Stimulated activated memory B cell treated with anti-CD40 and anti-IgM and Interleukin-4, amounts not matched to agents 10 μg/mL and 1 μg/mL and 100 μg/mL, for 72 hours (primary cell): ENCODE data around the gene DUSP5.
A peak's percentile ranks its signal among the peaks of the same experiment; 100 is the strongest.
"Not testable (repeated sequence)": the region's sequence is repeated elsewhere in the genome, so short reads cannot be mapped to it uniquely, and the experiment has no call there.

Experiments used
- ATAC-seq: fragments of 150-1000 bp; cut with Tn5 transposase; 2 replicates; pipeline ENCODE4 v1.10.0; 2021
- H3K27ac Mint-ChIP-seq: one replicate; pipeline ENCODE4 v1.8.0; 2022; ENCODE audit warnings: mild to moderate bottlenecking, mixed read lengths
- H3K27me3 Mint-ChIP-seq: one replicate; pipeline ENCODE4 v1.8.0; 2022; ENCODE audit warnings: mixed read lengths
- H3K36me3 Mint-ChIP-seq: one replicate; pipeline ENCODE4 v1.8.0; 2022; ENCODE audit warnings: mixed read lengths
- H3K4me1 Mint-ChIP-seq: one replicate; pipeline ENCODE4 v1.8.0; 2022; ENCODE audit warnings: mixed read lengths
- H3K4me3 Mint-ChIP-seq: one replicate; pipeline ENCODE4 v1.8.0; 2022; ENCODE audit warnings: mild to moderate bottlenecking, moderate library complexity, mixed read lengths
- H3K9me3 Mint-ChIP-seq: one replicate; pipeline ENCODE4 v1.8.0; 2022; ENCODE audit warnings: mixed read lengths

DUSP5 gene

GRCh38 chr10:110497438-110498086 lies at the start of gene DUSP5:
Gene DUSP5, plus strand, starts transcription at chr10:110497907. Its CDS starts 215 bp downstream, at chr10:110498122.
- peak; percentile 93 for ATAC-seq
- Mint-ChIP-seq H3K27me3 (no peaks in the 10 kb centered on the region), H3K9me3 (no peaks in the 10 kb centered on the region), H3K36me3 (peaks cover 8% of the 10 kb centered on the region), H3K4me1 (peaks cover 63% of the 10 kb centered on the region), H3K27ac (peak within 1 kb of the TSS; percentile 81), H3K4me3 (peak within 1 kb of the TSS; percentile 83)

GRCh38 chr10:110448682-110449418 lies 48.9 kb upstream of the DUSP5 start:
- no peaks in the 10 kb centered on the region for H3K4me1 Mint-ChIP-seq
- H3K36me3 Mint-ChIP-seq, result no peaks in the 10 kb centered on the region
- peaks cover 28% of the 10 kb centered on the region for H3K27me3 Mint-ChIP-seq
- H3K27ac Mint-ChIP-seq, result no peak overlapping the region
- ATAC-seq, result no peak
- H3K9me3 Mint-ChIP-seq, result peaks cover 5% of the 10 kb centered on the region
- no peak overlapping the region for H3K4me3 Mint-ChIP-seq

- Mint-ChIP-seq H3K27ac (peak overlapping the region; percentile 30), H3K4me1 (peaks cover 55% of the 10 kb centered on the region), H3K27me3 (no peaks in the 10 kb centered on the region), H3K4me3 (no peak overlapping the region), H3K36me3 (no peaks in the 10 kb centered on the region), H3K9me3 (no peaks in the 10 kb centered on the region)
- ATAC-seq, result peak; percentile 57
Observed at GRCh38 chr10:110455446-110455845, 42.3 kb upstream of the DUSP5 start.

- no peaks in the 10 kb centered on the region for H3K36me3 Mint-ChIP-seq
- H3K4me3 Mint-ChIP-seq, result no peak overlapping the region
- no peaks in the 10 kb centered on the region for H3K27me3 Mint-ChIP-seq
- H3K4me1 Mint-ChIP-seq, result peaks cover 61% of the 10 kb centered on the region
- peak overlapping the region; percentile 30 for H3K27ac Mint-ChIP-seq
- ATAC-seq, result no peak
- H3K9me3 Mint-ChIP-seq, result no peaks in the 10 kb centered on the region
Observed at GRCh38 chr10:110456046-110456445, 41.7 kb upstream of the DUSP5 start.

- Mint-ChIP-seq H3K27ac (peak overlapping the region; percentile 30), H3K4me3 (no peak overlapping the region), H3K4me1 (peaks cover 66% of the 10 kb centered on the region), H3K27me3 (no peaks in the 10 kb centered on the region), H3K36me3 (no peaks in the 10 kb centered on the region), H3K9me3 (no peaks in the 10 kb centered on the region)
- ATAC-seq, result no peak
Observed at GRCh38 chr10:110456523-110457091, 41.1 kb upstream of the DUSP5 start.

- H3K4me1 Mint-ChIP-seq, result peaks cover 77% of the 10 kb centered on the region
- ATAC-seq, result peak; percentile 59
Observed at GRCh38 chr10:110457851-110458250, 39.9 kb upstream of the DUSP5 start.

GRCh38 chr10:110458266-110458920 lies 39.3 kb upstream of the DUSP5 start:
- Mint-ChIP-seq H3K4me1 (peaks cover 77% of the 10 kb centered on the region), H3K27me3 (peaks cover 11% of the 10 kb centered on the region), H3K9me3 (no peaks in the 10 kb centered on the region), H3K36me3 (no peaks in the 10 kb centered on the region), H3K27ac (peak overlapping the region; percentile 30), H3K4me3 (no peak overlapping the region)
- peak; percentile 74 for ATAC-seq

More at GRCh38 chr10:110457851-110458250, 39.9 kb upstream of the DUSP5 start:
- H3K9me3 Mint-ChIP-seq, result no peaks in the 10 kb centered on the region
- no peak overlapping the region for H3K4me3 Mint-ChIP-seq
- no peaks in the 10 kb centered on the region for H3K36me3 Mint-ChIP-seq
- peaks cover 10% of the 10 kb centered on the region for H3K27me3 Mint-ChIP-seq
- peak overlapping the region; percentile 30 for H3K27ac Mint-ChIP-seq

- Mint-ChIP-seq H3K36me3 (no peaks in the 10 kb centered on the region), H3K4me3 (no peak overlapping the region), H3K4me1 (peaks cover 79% of the 10 kb centered on the region), H3K27ac (peak overlapping the region; percentile 30), H3K27me3 (peaks cover 11% of the 10 kb centered on the region), H3K9me3 (no peaks in the 10 kb centered on the region)
- no peak for ATAC-seq
Observed at GRCh38 chr10:110459600-110459999, 38.1 kb upstream of the DUSP5 start.

- Mint-ChIP-seq H3K27me3 (peaks cover 11% of the 10 kb centered on the region), H3K36me3 (no peaks in the 10 kb centered on the region), H3K9me3 (no peaks in the 10 kb centered on the region), H3K27ac (peak overlapping the region; percentile 59), H3K4me3 (no peak overlapping the region), H3K4me1 (peaks cover 83% of the 10 kb centered on the region)
- peak; percentile 54 for ATAC-seq
Observed at GRCh38 chr10:110460111-110460809, 37.4 kb upstream of the DUSP5 start.

GRCh38 chr10:110461088-110461487 lies 36.6 kb upstream of the DUSP5 start:
- Mint-ChIP-seq H3K36me3 (no peaks in the 10 kb centered on the region), H3K4me1 (peaks cover 74% of the 10 kb centered on the region), H3K27ac (peak overlapping the region; percentile 59), H3K27me3 (peaks cover 11% of the 10 kb centered on the region), H3K4me3 (no peak overlapping the region), H3K9me3 (no peaks in the 10 kb centered on the region)
- ATAC-seq, result no peak

GRCh38 chr10:110461530-110461929 lies 36.2 kb upstream of the DUSP5 start:
- H3K36me3 Mint-ChIP-seq, result no peaks in the 10 kb centered on the region
- H3K9me3 Mint-ChIP-seq, result no peaks in the 10 kb centered on the region
- no peak overlapping the region for H3K27ac Mint-ChIP-seq
- H3K27me3 Mint-ChIP-seq, result peaks cover 11% of the 10 kb centered on the region
- H3K4me3 Mint-ChIP-seq, result no peak overlapping the region
- no peak for ATAC-seq
- peaks cover 70% of the 10 kb centered on the region for H3K4me1 Mint-ChIP-seq

GRCh38 chr10:110462166-110463095 lies 35.3 kb upstream of the DUSP5 start:
- Mint-ChIP-seq H3K9me3 (no peaks in the 10 kb centered on the region), H3K27ac (no peak overlapping the region), H3K4me3 (no peak overlapping the region), H3K4me1 (peaks cover 61% of the 10 kb centered on the region), H3K36me3 (no peaks in the 10 kb centered on the region), H3K27me3 (peaks cover 11% of the 10 kb centered on the region)
- ATAC-seq, result no peak

- not testable (repeated sequence) for H3K4me1 Mint-ChIP-seq, ATAC-seq, H3K36me3 Mint-ChIP-seq, H3K4me3 Mint-ChIP-seq, H3K27ac Mint-ChIP-seq, H3K27me3 Mint-ChIP-seq, H3K9me3 Mint-ChIP-seq
Observed at GRCh38 chr10:110468258-110468657, 29.4 kb upstream of the DUSP5 start.

- H3K4me1 Mint-ChIP-seq, H3K4me3 Mint-ChIP-seq, H3K27me3 Mint-ChIP-seq, H3K9me3 Mint-ChIP-seq, ATAC-seq, H3K36me3 Mint-ChIP-seq, H3K27ac Mint-ChIP-seq: not testable (repeated sequence)
Observed at GRCh38 chr10:110470541-110470940, 27.2 kb upstream of the DUSP5 start.
